GM21737 (cell line): Measurements from ENCODE around the gene NFKBIA.
"Not testable (repeated sequence)": the region's sequence is repeated elsewhere in the genome, so short reads cannot be mapped to it uniquely, and the experiment has no call there.

ENCODE experiments used
- ATAC-seq: cut with Tn5 transposase; IDR thresholded peaks from one replicate; pipeline ENCODE4 v1.9.1; 2021; ENCODE audit warnings: mild to moderate bottlenecking, moderate library complexity; ENCODE audit not compliant: unreplicated experiment

The NFKBIA gene

DNA sequence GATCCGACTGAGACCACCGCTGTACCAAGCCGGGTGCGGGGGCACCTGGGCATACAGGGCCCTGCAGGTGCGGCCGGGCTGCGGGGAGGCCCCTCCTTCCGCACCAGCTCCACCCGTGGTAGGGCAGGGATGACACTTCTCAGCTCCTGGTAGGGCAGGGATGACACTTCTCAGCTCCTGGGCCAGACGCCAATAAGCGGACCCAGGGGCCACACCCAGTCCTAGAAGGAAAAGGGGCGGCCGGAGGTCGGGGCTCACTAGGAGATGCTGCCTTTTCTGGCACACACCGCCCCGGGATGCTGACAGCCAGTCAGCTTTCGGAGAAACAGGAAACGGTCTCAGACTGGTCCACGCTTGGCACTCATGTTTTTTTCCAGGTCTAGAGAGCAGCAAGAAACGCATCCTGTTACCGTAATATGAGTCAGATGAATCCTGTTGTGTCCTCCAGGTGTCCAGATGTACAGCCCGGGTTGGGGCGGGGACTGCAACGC lies 34.8 kb downstream of the NFKBIA start:
- no peak for ATAC-seq

GRCh38 chr14:35368583-35369392 lies 35.8 kb downstream of the NFKBIA start:
- ATAC-seq: no peak

GRCh38 chr14:35368139-35368460 lies 36.4 kb downstream of the NFKBIA start:
- ATAC-seq: no peak

DNA sequence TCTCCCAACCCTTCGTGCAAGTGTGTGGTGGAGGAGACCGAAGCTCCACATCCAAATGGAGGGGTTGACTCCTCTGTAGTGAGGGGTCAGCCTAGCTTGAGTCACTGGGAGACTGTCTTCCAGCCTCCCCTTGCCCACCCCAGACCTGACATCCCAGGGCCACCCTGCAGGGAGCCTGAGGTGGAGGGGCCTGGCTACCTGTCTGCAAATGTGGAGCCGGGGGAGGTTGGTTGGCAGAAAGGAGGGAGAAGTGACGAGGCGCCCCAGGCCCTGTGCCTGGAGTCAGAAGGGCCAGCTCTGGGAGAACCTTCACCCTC lies 37.5 kb downstream of the NFKBIA start:
- no peak for ATAC-seq

- ATAC-seq: no peak
Observed at GRCh38 chr14:35366521-35366976, 38.0 kb downstream of the NFKBIA start.

DNA sequence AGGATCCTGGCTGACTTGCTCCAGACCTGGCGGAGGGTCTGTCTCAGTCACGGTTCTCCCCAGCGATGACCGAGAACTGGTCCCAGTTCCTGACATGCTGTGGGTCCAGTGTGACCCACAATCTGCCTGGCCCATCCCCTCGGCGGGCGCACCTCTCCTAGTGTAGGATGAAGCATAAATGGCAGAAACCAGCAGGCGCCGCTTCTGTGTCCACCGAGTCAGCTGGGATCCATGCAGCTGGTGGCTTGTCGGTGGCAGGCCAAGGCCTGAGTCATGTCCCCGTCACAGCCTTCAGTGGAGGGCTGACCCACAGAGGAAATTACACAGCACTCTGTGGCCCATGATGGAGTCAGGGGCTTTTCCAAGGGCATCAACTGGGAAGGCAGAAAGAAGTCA lies 38.5 kb downstream of the NFKBIA start:
- no peak for ATAC-seq

- ATAC-seq: no peak
Observed at GRCh38 chr14:35365130-35366055, 39.2 kb downstream of the NFKBIA start.

GRCh38 chr14:35362911-35363374 lies 41.6 kb downstream of the NFKBIA start:
- no peak for ATAC-seq

DNA sequence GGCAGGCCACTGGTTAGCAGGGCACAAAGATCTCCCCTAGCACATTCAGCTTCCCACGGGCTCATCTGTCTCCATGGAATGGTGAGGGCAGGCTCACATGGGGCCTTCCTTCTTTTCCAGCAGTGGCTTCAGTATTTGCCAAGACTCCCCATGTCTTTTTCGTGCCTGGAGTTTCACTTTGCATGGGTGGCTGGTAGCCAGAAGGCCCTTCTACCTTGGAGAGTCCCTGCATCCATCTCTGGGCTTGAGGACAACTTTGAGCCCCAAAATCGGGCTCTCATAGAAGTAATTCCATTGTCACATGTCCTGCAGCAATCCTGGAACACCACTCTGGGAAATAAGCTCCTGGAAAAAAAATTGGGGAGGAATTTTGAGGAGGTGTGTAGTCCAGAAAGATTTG lies 42.1 kb downstream of the NFKBIA start:
- no peak for ATAC-seq

DNA sequence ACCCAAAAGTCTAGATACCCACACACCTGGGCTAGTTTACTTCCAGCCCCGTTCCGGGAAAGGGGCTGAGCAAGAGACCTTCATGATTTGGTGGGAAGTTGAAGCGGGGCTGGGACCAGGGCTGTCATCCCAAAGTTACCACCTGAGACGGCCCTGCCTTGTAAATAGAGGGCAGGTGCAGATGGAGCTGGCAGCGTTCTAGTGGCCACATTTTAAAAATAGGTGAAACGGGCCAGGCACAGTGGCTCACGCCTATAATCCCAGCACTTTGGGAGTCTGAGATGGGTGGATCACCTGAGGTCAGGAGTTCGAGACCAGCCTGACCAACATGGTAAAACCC lies 43.4 kb downstream of the NFKBIA start:
- ATAC-seq: no peak

DNA sequence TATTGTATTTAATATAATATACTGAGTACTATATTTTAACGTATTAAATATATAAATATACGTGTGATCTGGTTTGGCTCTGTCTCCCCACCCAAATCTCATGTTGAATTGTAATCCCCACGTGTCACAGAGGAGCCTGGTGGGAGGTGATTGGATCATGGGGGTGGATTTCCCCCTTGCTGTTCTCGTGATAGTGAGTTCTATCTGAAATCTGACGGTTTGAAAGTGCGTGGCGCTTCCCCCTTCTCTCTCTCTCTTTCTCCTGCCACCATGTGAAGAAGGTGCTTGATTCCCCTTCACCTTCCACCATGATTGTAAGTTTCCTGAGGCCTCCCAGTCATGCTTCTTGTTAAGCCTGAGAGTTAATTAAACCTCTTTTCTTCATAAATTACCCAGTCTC lies 44.9 kb downstream of the NFKBIA start:
- not testable (repeated sequence) for ATAC-seq

DNA sequence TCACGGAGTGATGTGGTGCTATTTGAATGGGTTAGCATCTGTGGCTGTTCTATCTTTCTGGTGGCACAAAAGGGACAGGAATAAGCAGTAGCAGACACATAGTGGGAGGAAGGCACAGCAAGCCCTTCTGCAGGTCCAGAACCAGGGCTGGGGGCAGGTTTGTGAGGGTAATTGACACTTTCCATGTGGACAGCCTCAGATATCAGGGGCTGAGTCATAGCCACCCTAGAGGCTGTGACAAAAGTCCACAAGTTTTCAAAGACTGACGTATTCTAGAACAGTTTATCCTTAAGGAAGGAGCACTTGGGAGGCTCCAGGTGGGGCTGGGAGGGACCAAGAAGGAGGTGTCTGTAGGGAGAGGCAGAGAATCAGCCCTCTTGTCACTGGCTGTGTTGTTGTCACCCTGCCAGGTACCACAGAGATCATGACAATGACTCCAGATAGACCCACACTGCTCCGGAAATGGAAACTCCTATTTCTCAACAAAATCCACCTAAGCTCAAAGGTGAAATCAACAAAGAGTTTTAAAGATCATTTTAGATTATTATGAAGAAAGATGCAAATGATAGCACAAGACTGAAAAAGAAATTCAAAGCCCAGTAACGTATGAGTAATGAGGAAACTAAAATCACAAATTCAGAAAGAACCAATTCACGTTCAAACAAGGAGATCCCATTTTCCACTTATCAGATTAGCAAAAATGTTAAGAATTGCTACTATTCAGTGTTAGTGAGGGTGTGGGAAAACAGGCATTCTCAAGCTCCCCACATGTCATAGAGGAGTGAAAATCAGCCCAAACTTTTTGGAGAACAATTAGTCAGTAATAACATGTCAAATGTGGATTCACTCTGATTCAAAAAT lies 48.3 kb downstream of the NFKBIA start:
- no peak for ATAC-seq

DNA sequence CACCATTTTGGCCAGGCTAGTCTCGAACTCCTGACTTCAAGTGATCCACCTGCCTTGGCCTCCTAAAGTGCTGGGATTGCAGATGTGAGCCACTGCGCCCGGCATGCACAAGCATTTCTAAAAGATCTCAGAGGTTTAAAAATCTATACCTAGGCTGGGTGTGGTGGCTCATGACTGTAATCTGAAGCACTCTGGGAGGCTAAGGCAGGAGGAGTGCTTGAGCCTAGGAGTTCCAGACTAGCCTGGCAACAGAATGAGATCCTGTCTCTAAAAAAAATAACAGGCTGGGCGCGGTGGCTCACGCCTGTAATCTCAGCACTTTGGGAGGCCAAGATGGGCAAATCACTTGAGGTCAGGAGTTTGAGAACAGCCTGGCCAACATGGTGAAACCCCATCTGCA lies 49.3 kb downstream of the NFKBIA start:
- not testable (repeated sequence) for ATAC-seq

GRCh38 chr14:35353409-35354172 lies 51.0 kb downstream of the NFKBIA start:
- no peak for ATAC-seq

DNA sequence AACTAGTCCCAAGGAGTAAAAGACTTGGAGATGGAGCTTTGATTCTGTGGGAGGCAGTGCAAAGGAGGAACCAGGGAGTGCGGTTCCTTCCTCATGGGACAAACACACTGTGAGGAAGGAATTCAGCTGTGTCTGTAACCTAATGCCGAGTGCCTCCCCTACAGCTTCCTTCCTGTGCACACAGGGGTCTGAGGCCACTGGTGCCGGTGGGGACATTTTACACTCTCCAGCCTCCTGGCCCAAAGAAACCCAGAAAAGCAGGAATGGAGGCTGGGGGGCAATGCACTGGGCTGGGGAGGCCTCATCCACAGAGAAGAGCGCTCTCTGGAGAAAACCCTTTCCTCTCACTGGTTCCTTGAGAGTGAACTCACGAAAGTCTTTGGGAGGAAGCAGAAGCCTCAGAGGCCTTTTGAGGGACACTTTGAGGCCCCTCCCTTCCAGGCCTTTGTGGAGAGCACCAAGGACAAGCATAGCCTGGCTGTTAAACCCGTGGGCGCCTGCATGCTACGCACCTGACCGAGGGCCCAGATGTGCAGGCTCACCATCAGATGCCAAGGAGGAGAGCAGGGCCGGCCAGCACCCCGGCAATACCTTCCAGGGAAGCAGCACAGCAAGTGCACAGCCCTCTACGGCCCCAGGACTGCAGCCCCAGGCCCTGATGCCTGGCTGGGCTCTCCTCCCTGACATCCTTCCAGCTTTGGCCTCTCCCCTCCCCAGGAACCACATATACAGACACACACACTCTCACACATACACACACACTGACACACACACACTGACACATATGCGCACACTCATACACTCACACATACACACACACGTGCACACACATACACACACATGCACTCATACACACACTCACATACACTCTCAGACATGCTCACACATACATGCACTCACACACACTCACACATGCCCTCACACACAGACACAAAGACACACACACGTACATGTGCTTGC lies 52.0 kb downstream of the NFKBIA start:
- ATAC-seq: no peak

DNA sequence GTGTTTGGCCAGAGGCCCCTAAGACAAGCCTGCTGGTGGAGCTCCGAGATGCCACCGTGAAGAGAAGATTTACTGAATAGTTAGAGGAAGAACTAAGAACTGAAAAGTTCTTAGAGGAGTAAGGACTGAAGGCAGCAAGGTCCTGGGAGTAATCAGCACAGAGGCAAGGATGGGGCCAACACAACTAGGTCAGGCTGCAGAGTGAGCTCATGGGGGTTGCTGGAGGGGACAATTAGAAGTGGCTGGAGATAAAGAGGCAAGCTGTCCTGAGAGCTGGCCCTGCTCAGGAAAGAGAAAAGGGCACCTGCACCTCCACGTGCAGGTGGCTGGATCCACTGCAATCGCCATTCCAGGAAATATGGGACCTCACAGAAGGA lies 52.7 kb downstream of the NFKBIA start:
- no peak for ATAC-seq
